IMR-90 (cell line): ENCODE data around the gene CRYBA2. TPM values are rescaled to one million over a fixed set of nuclear protein-coding genes. Genes with fewer than 3 reads are reported as not detected.

Experiments
- ATAC-seq: fragments of 200-7000 bp; cut with Tn5 transposase; 2 replicates; pipeline ENCODE4 v1.9.1; 2020; ENCODE audit warnings: low read depth, mild to moderate bottlenecking, moderate library complexity
- BruUV-seq: library from RNA; stranded (reverse); fragments of 400-500 nt; replicated peaks from 2 replicates; lab custom pipeline; 2021; lab: Mats Ljungman, UMichigan
- CTCF ChIA-PET: fragments of 300-600 bp; formaldehyde crosslinking; extraction: SDS; loops from one replicate; lab custom pipeline; 2021; ENCODE audit warnings: antibody characterized with exemption; lab: Yijun Ruan, JAX
- POLR2A ChIA-PET: fragments of 300-600 bp; sonication (Branson Sonifier 250); formaldehyde crosslinking; loops from one replicate; lab custom pipeline; 2022; ENCODE audit warnings: antibody characterized with exemption; ENCODE audit not compliant: unreplicated experiment; lab: Charles Lee
- DNase-seq: peaks from one replicate; pipeline ENCODE4 v3.0.0; 2013
- H2AFZ ChIP-seq: replicated peaks from 2 replicates; pipeline ENCODE3; 2013; ENCODE audit warnings: low read length, mild to moderate bottlenecking; ENCODE audit not compliant: poor library complexity
- H2AK5ac ChIP-seq: 2 replicates; pipeline ENCODE4 v1.6.1; 2013; ENCODE audit warnings: low read depth, low read length, inconsistent platforms
- H2AK9ac ChIP-seq: replicated peaks from 2 replicates; pipeline ENCODE3; 2013; ENCODE audit warnings: mild to moderate bottlenecking, low read depth, low read length, moderate library complexity; ENCODE audit not compliant: poor library complexity
- H2BK120ac ChIP-seq: 2 replicates; pipeline ENCODE4 v1.6.1; 2013; ENCODE audit warnings: low read depth, low read length, inconsistent platforms
- H2BK15ac ChIP-seq: 3 replicates; pipeline ENCODE4 v1.6.1; 2013; ENCODE audit warnings: low read depth, low read length, inconsistent platforms
- H2BK20ac ChIP-seq: 2 replicates; pipeline ENCODE4 v1.6.1; 2013; ENCODE audit warnings: low read depth, mild to moderate bottlenecking, inconsistent platforms, low read length, moderate library complexity
- H2BK5ac ChIP-seq: 2 replicates; pipeline ENCODE4 v1.6.1; 2013; ENCODE audit warnings: mild to moderate bottlenecking, low read depth, low read length, inconsistent platforms; ENCODE audit not compliant: poor library complexity, severe bottlenecking
- H3K14ac ChIP-seq: replicated peaks from 2 replicates; pipeline ENCODE4 v1.6.1; 2013; ENCODE audit warnings: low read depth, low read length, inconsistent platforms
- H3K18ac ChIP-seq: 2 replicates; pipeline ENCODE4 v1.6.1; 2013; ENCODE audit warnings: low read depth, low read length, control low read depth
- H3K23ac ChIP-seq: 2 replicates; pipeline ENCODE4 v1.6.1; 2013; ENCODE audit warnings: low read depth, low read length, inconsistent platforms
- H3K27ac ChIP-seq: 2 replicates; pipeline ENCODE4 v1.5.1; 2013; ENCODE audit warnings: mild to moderate bottlenecking, control low read depth, low read length; ENCODE audit not compliant: insufficient read depth
- H3K27me3 ChIP-seq: 2 replicates; pipeline ENCODE4 v1.6.1; 2013; ENCODE audit warnings: low read length; ENCODE audit not compliant: control insufficient read depth, insufficient read depth
- H3K36me3 ChIP-seq: 2 replicates; pipeline ENCODE4 v1.6.1; 2013; ENCODE audit warnings: low read length, mixed read lengths; ENCODE audit not compliant: control insufficient read depth, insufficient read depth
- H3K4ac ChIP-seq: 2 replicates; pipeline ENCODE4 v1.6.1; 2013; ENCODE audit warnings: low read depth, low read length, inconsistent platforms
- H3K4me1 ChIP-seq: 2 replicates; pipeline ENCODE4 v1.6.1; 2013; ENCODE audit warnings: low read length, mixed read lengths; ENCODE audit not compliant: control insufficient read depth, insufficient read depth
- H3K4me2 ChIP-seq: 2 replicates; pipeline ENCODE4 v1.6.1; 2013; ENCODE audit warnings: low read depth, mild to moderate bottlenecking, control low read depth, low read length, moderate library complexity
- H3K4me3 ChIP-seq: 2 replicates; pipeline ENCODE4 v1.5.1; 2013; ENCODE audit warnings: low read depth, mild to moderate bottlenecking, control low read depth, low read length, moderate library complexity; ENCODE audit not compliant: insufficient read depth
- H3K56ac ChIP-seq: 2 replicates; pipeline ENCODE4 v1.6.1; 2013; ENCODE audit warnings: low read length, inconsistent platforms; ENCODE audit not compliant: insufficient read depth; ENCODE audit errors: extremely low read depth
- H3K79me1 ChIP-seq, 2 experiments: 2 replicates each; pipeline ENCODE4 v1.6.1; 2013; ENCODE audit warnings: low read length in 2 of 2, inconsistent platforms in 1 of 2, low read depth in 1 of 2
- H3K9ac ChIP-seq: 2 replicates; pipeline ENCODE4 v1.6.1; 2013; ENCODE audit warnings: low read depth, low read length, control low read depth
- H3K9me1 ChIP-seq: 2 replicates; pipeline ENCODE4 v1.6.1; 2013; ENCODE audit warnings: low read length, inconsistent platforms; ENCODE audit not compliant: insufficient read depth
- H3K9me3 ChIP-seq: 2 replicates; pipeline ENCODE4 v1.6.1; 2013; ENCODE audit warnings: low read length; ENCODE audit not compliant: control insufficient read depth, insufficient read depth
- H4K20me1 ChIP-seq: 2 replicates; pipeline ENCODE4 v1.6.1; 2013; ENCODE audit warnings: low read length, inconsistent platforms; ENCODE audit not compliant: insufficient read depth
- H4K5ac ChIP-seq: 2 replicates; pipeline ENCODE4 v1.6.1; 2013; ENCODE audit warnings: mild to moderate bottlenecking, low read depth, low read length, control low read depth
- H4K8ac ChIP-seq, 2 experiments: 2 replicates each; pipeline ENCODE4 v1.6.1; 2013; ENCODE audit warnings: low read depth in 2 of 2, low read length in 2 of 2, control low read depth in 1 of 2, inconsistent platforms in 1 of 2
- H4K91ac ChIP-seq: 2 replicates; pipeline ENCODE4 v1.6.1; 2013; ENCODE audit warnings: low read depth, low read length, inconsistent platforms; ENCODE audit not compliant: insufficient read depth
- MAFK ChIP-seq: IDR thresholded peaks from 2 replicates; pipeline ENCODE4 v1.6.1; 2012; ENCODE audit warnings: low read depth, low read length, improper control_type of control experiment
- POLR2A ChIP-seq: IDR thresholded peaks from 2 replicates; pipeline ENCODE4 v1.6.1; 2012; ENCODE audit warnings: mild to moderate bottlenecking, low read depth, low read length
- RCOR1 ChIP-seq: IDR thresholded peaks from 2 replicates; pipeline ENCODE4 v1.6.1; 2012; ENCODE audit warnings: mild to moderate bottlenecking, low read length, improper control_type of control experiment; ENCODE audit not compliant: insufficient replicate concordance
- WGBS, 2 experiments: methylation state at CpG; one replicate each; pipeline versions ENCODE4 v1.1.5 to v1.1.7; 2013; ENCODE audit warnings: missing lambda C conversion rate in 2 of 2; ENCODE audit not compliant: insufficient read length in 1 of 2; ENCODE audit errors: extremely low coverage in 2 of 2; 5-methylcytosine and 5-hydroxymethylcytosine counted together
- dilution Hi-C: fragments of 300-500 bp; cut with HindIII; formaldehyde crosslinking; loops from one replicate; pipeline ENCODE4 v1.14.3; 2018; ENCODE audit warnings: low sequenced_read_pairs; ENCODE audit not compliant: unreplicated experiment
- in situ Hi-C: fragments of 300-500 bp; cut with MboI; formaldehyde crosslinking; loops from 3 replicates; pipeline ENCODE4 v1.14.3; 2019; ENCODE audit warnings: low sequenced_read_pairs, inconsistent platforms, mixed read lengths
- intact Hi-C: fragments of 100-400 bp; cut with micrococcal nuclease; formaldehyde crosslinking; loops from 2 replicates; pipeline ENCODE4 v1.10.0; 2022
- polyA plus RNA-seq, 3 experiments: library from polyadenylated mRNA; depleted of rRNA; stranded (reverse); fragments of >200 nt; gene quantifications; 2 replicates each; pipeline ENCODE4 v1.2.3, GENCODE V29; 2012; ENCODE audit warnings: low replicate concordance in 1 of 3
- total RNA-seq: library from RNA; depleted of rRNA; stranded (reverse); fragments of >200 nt; gene quantifications from 2 replicates; pipeline ENCODE4 v1.2.3, GENCODE V29; 2012
- TF ChIP-seq, protein P1 (sequence below): conservative IDR thresholded peaks from 2 replicates; pipeline ENCODE4 v1.5.1; 2012; ENCODE audit warnings: mild to moderate bottlenecking, low read depth, low read length, improper control_type of control experiment
- TF ChIP-seq, protein P2 (sequence below): fragments of 150-350 bp; IDR thresholded peaks from 2 replicates; pipeline ENCODE4 v1.6.1; 2017; ENCODE audit warnings: mild to moderate bottlenecking, antibody characterized with exemption, low read length, low read depth
- TF ChIP-seq, protein P3 (sequence below): fragments of 150-350 bp; IDR thresholded peaks from 2 replicates; pipeline ENCODE4 v1.6.1; 2016; ENCODE audit warnings: low read depth, mild to moderate bottlenecking, low read length, moderate library complexity, borderline replicate concordance

CRYBA2 gene
- total and polyA plus RNA-seq, 2 of the 4 experiments (the other 2 are of a cell fraction): not detected

DNA sequence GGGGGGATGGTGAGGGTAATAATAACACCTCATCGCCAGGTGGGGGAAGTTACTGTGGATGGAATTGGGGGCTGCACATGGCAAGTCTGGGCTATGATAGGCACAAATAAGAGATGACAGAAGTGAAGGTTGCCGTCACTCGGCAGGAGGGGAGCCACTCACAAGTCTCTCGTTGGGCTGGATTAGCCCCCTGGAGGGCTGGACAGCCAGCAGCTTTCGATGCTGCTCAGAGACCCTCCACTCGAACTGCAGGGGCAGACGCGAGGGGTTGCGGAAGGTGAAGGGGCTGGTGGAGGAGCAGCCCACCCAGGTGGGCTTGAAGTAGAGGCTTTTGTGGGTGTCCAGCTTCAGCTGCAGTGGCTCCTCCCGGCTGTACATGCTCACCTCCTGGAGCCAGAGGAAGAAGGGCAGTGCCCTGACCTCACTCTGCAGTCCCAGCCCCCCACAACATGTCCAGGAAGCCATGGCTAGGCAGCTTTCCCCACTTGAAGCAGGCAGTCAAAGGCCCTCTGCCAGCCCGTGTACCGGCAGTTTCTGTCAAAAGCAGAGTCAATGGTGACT lies 29.9 kb upstream of the CRYBA2 start:
- Histone ChIP-seq H3K27me3 (peaks cover 76% of the 10 kb centered on the region), H3K4me2 (no peak overlapping the region), H3K9me3 (no peaks in the 10 kb centered on the region), H3K9ac (no peak overlapping the region), H3K23ac (no peak overlapping the region), H4K8ac (no peak overlapping the region), H2AK9ac (no peak overlapping the region), H2AK5ac (no peak overlapping the region), H4K5ac (no peak overlapping the region), H2BK15ac (no peak overlapping the region), H2BK5ac (no peak overlapping the region), H4K91ac (no peak overlapping the region), H3K4ac (no peak overlapping the region), H3K4me1 (no peaks in the 10 kb centered on the region), H3K14ac (no peak overlapping the region), H3K27ac (no peak overlapping the region), H3K9me1 (no peaks in the 10 kb centered on the region), H3K4me3 (no peak overlapping the region), H2AFZ (no peak overlapping the region), H4K20me1 (no peaks in the 10 kb centered on the region), H3K56ac (no peak overlapping the region), H3K18ac (no peak overlapping the region), H3K79me1 (no peaks in the 10 kb centered on the region), H2BK20ac (no peak overlapping the region), H2BK120ac (no peak overlapping the region), H3K36me3 (no peaks in the 10 kb centered on the region)
- in situ Hi-C loops (no loop called here), intact Hi-C loops (no loop called here), dilution Hi-C loops (no loop called here)
- ChIA-PET POLR2A (interaction anchor here (0.5 kb wide), 1 partner anchor 12 kb away, joined by 7 read pairs; no protein-coding TSS in a partner anchor), CTCF (no interaction called here)
- DNase-seq (no peak), ATAC-seq (no peak)
- BruUV-seq: no TSS peak
- TF ChIP-seq, protein P1, sequence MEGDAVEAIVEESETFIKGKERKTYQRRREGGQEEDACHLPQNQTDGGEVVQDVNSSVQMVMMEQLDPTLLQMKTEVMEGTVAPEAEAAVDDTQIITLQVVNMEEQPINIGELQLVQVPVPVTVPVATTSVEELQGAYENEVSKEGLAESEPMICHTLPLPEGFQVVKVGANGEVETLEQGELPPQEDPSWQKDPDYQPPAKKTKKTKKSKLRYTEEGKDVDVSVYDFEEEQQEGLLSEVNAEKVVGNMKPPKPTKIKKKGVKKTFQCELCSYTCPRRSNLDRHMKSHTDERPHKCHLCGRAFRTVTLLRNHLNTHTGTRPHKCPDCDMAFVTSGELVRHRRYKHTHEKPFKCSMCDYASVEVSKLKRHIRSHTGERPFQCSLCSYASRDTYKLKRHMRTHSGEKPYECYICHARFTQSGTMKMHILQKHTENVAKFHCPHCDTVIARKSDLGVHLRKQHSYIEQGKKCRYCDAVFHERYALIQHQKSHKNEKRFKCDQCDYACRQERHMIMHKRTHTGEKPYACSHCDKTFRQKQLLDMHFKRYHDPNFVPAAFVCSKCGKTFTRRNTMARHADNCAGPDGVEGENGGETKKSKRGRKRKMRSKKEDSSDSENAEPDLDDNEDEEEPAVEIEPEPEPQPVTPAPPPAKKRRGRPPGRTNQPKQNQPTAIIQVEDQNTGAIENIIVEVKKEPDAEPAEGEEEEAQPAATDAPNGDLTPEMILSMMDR: no peak
- TF ChIP-seq, protein P2, sequence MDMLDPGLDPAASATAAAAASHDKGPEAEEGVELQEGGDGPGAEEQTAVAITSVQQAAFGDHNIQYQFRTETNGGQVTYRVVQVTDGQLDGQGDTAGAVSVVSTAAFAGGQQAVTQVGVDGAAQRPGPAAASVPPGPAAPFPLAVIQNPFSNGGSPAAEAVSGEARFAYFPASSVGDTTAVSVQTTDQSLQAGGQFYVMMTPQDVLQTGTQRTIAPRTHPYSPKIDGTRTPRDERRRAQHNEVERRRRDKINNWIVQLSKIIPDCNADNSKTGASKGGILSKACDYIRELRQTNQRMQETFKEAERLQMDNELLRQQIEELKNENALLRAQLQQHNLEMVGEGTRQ: no peak
- TF ChIP-seq RCOR1 (no peak), POLR2A (no peak), MAFK (no peak)
- TF ChIP-seq, protein P3, sequence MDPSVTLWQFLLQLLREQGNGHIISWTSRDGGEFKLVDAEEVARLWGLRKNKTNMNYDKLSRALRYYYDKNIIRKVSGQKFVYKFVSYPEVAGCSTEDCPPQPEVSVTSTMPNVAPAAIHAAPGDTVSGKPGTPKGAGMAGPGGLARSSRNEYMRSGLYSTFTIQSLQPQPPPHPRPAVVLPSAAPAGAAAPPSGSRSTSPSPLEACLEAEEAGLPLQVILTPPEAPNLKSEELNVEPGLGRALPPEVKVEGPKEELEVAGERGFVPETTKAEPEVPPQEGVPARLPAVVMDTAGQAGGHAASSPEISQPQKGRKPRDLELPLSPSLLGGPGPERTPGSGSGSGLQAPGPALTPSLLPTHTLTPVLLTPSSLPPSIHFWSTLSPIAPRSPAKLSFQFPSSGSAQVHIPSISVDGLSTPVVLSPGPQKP: no peak
- 60% methylated on average over 3 of the region's 12 CpGs; no CpG with 5 or more reads in 1 of the 2 experiments for WGBS, 2 experiments
